K562 (cell line): ENCODE results near the gene HS3ST4. TPM values are rescaled to one million over a fixed set of nuclear protein-coding genes. Genes with fewer than 3 reads are reported as not detected.

ENCODE experiments used
- ATAC-seq: fragments of 200-7000 bp; cut with Tn5 transposase; 3 replicates; pipeline ENCODE4 v1.9.1; 2020; ENCODE audit warnings: moderate library complexity
- BruUV-seq: library from RNA; stranded (reverse); fragments of 400-500 nt; replicated peaks from 2 replicates; lab custom pipeline; 2021; lab: Mats Ljungman, UMichigan
- CTCF ChIA-PET: fragments of 300-600 bp; formaldehyde crosslinking; extraction: SDS; loops from one replicate; lab custom pipeline; 2021; ENCODE audit warnings: low intra/inter-chr PET ratio; lab: Yijun Ruan, JAX
- POLR2A ChIA-PET: fragments of 300-600, 350-650 bp; sonication (Branson Sonifier 250); formaldehyde crosslinking; extraction: SDS; loops from one replicate; lab custom pipeline; 2021; ENCODE audit warnings: antibody characterized with exemption, inconsistent platforms; lab: Yijun Ruan, JAX
- DNase-seq, 4 experiments: peaks; one replicate each; pipeline versions ENCODE4 v3.0.0 to v3.0.0-alpha.2; 2011 to 2018; ENCODE audit warnings: low spot score in 3 of 4, mixed read lengths in 3 of 4; ENCODE audit errors: extremely low read depth in 1 of 4
- FAIRE-seq: peaks from 2 replicates; lab custom pipeline; 2011; peaks lifted over from hg19 to GRCh38; lab: Jason Lieb, UNC
- H2AFZ ChIP-seq: 2 replicates; pipeline ENCODE4 v1.6.0; 2011; ENCODE audit warnings: low read depth, low read length, control low read depth, inconsistent platforms
- H3K27ac ChIP-seq: fragments of 200-600 bp; 3 replicates; pipeline ENCODE4 v1.8.0; 2011; ENCODE audit warnings: low read depth, mild to moderate bottlenecking, control low read depth, inconsistent platforms, low read length, moderate library complexity, mixed read lengths; ENCODE audit errors: extremely low read depth
- H3K27me3 ChIP-seq, 2 experiments: fragments of 300-600 bp in 1 of 2; 2 replicates in 1 of 2; 3 replicates in 1 of 2; pipeline versions ENCODE4 v1.6.0 to v1.8.0; 2011; ENCODE audit warnings: inconsistent platforms in 2 of 2, low read length in 2 of 2, mild to moderate bottlenecking in 1 of 2, mixed read lengths in 1 of 2, moderate library complexity in 1 of 2; ENCODE audit not compliant: control insufficient read depth in 2 of 2, insufficient read depth in 2 of 2
- H3K36me3 ChIP-seq: fragments of 300-600 bp; 3 replicates; pipeline ENCODE4 v1.8.0; 2011; ENCODE audit warnings: mild to moderate bottlenecking, low read length, inconsistent platforms; ENCODE audit not compliant: control insufficient read depth, insufficient read depth
- H3K4me1 ChIP-seq, 2 experiments: fragments of 200-600 bp in 1 of 2; replicated peaks in 1 of 2; 2 replicates in 1 of 2; 3 replicates in 1 of 2; pipeline versions ENCODE4 v1.5.1 to v1.8.0; 2011; ENCODE audit warnings: inconsistent platforms in 2 of 2, low read length in 2 of 2, mild to moderate bottlenecking in 1 of 2, mixed read lengths in 1 of 2, moderate library complexity in 1 of 2; ENCODE audit not compliant: control insufficient read depth in 2 of 2, insufficient read depth in 2 of 2
- H3K4me2 ChIP-seq: 2 replicates; pipeline ENCODE4 v1.6.1; 2011; ENCODE audit warnings: low read length, control low read depth, inconsistent platforms, mixed read lengths; ENCODE audit not compliant: insufficient read depth
- H3K4me3 ChIP-seq: fragments of 200-600 bp; sonication (generic), shearing (Covaris generic); 2 replicates; pipeline ENCODE4 v1.5.1; 2016; ENCODE audit warnings: control low read depth, inconsistent platforms
- H3K79me2 ChIP-seq: fragments of 200-600 bp; 3 replicates; pipeline ENCODE4 v1.8.0; 2011; ENCODE audit warnings: low read length, inconsistent platforms; ENCODE audit not compliant: control insufficient read depth, insufficient read depth
- H3K9ac ChIP-seq, 2 experiments: 2 replicates each; pipeline versions ENCODE4 v1.6.0 to v1.6.1; 2011; ENCODE audit warnings: low read depth in 2 of 2, low read length in 2 of 2, control low read depth in 1 of 2, inconsistent platforms in 1 of 2, mild to moderate bottlenecking in 1 of 2, mixed read lengths in 1 of 2; ENCODE audit not compliant: insufficient read depth in 1 of 2
- H3K9me1 ChIP-seq: one replicate; pipeline ENCODE4 v1.6.0; 2011; ENCODE audit warnings: inconsistent platforms, mild to moderate bottlenecking, low read length, moderate library complexity; ENCODE audit not compliant: control insufficient read depth, insufficient read depth
- H3K9me3 ChIP-seq: replicated peaks from 2 replicates; pipeline ENCODE4 v1.5.1; 2011; ENCODE audit warnings: low read depth, low read length, inconsistent platforms; ENCODE audit not compliant: control insufficient read depth, insufficient read depth
- H4K20me1 ChIP-seq: replicated peaks from 2 replicates; pipeline ENCODE4 v1.6.1; 2011; ENCODE audit warnings: low read length, inconsistent platforms, mixed read lengths; ENCODE audit not compliant: control insufficient read depth, insufficient read depth
- ATF2 ChIP-seq: sonication (generic); formaldehyde crosslinking; IDR thresholded peaks from 2 replicates; pipeline ENCODE4 v1.8.1; 2022; ENCODE audit warnings: missing genetic modification reagents
- ATF7 ChIP-seq: fragments of 450-650 bp; IDR thresholded peaks from 2 replicates; pipeline ENCODE4 v1.7.1; 2014; ENCODE audit warnings: mild to moderate bottlenecking, moderate library complexity
- CBFA2T3 ChIP-seq: fragments of 450-650 bp; IDR thresholded peaks from 2 replicates; pipeline ENCODE4 v1.6.1; 2017
- CBX2 ChIP-seq: fragments of 200-600 bp; sonication (generic); IDR thresholded peaks from one replicate; pipeline ENCODE4 v1.6.1; 2012; ENCODE audit warnings: mild to moderate bottlenecking, low read length, inconsistent platforms; ENCODE audit not compliant: insufficient read depth, poor library complexity, severe bottlenecking
- ELF1 ChIP-seq: fragments of 200-800 bp; sonication (Bioruptor generic); IDR thresholded peaks from 2 replicates; pipeline ENCODE4 v1.6.1; 2016; ENCODE audit warnings: missing genetic modification characterization, missing compliant biosample characterization
- HNRNPL ChIP-seq: fragments of 200-400 bp; formaldehyde crosslinking; IDR thresholded peaks from 2 replicates; pipeline ENCODE4 v1.6.1; 2017; ENCODE audit warnings: low read depth, mild to moderate bottlenecking, low read length
- HOXB6 ChIP-seq: fragments of 250-450 bp; sonication (Bioruptor Pico); IDR thresholded peaks from 2 replicates; pipeline ENCODE4 v1.5.1; 2022; ENCODE audit warnings: mild to moderate bottlenecking, borderline replicate concordance
- PCBP2 ChIP-seq: fragments of 200-400 bp; formaldehyde crosslinking; IDR thresholded peaks from 2 replicates; pipeline ENCODE4 v1.6.1; 2018; ENCODE audit warnings: low read length, low read depth, mild to moderate bottlenecking, moderate library complexity; ENCODE audit not compliant: poor library complexity, severe bottlenecking
- POLR2AphosphoS5 ChIP-seq: IDR thresholded peaks from 2 replicates; pipeline ENCODE4 v1.6.1; 2011; ENCODE audit warnings: mild to moderate bottlenecking, low read depth, low read length, moderate library complexity; ENCODE audit not compliant: control insufficient read depth, insufficient read depth
- PURB ChIP-seq: sonication (generic); formaldehyde crosslinking; IDR thresholded peaks from 2 replicates; pipeline ENCODE4 v1.9.0; 2021; ENCODE audit warnings: low read depth, mild to moderate bottlenecking, missing genetic modification reagents
- RFX1 ChIP-seq: fragments of 450-650 bp; IDR thresholded peaks from 2 replicates; pipeline ENCODE4 v1.6.1; 2016; ENCODE audit warnings: mild to moderate bottlenecking, moderate library complexity
- SMARCA4 ChIP-seq: fragments of 450-650 bp; IDR thresholded peaks from 2 replicates; pipeline ENCODE4 v1.6.1; 2016
- SMARCC2 ChIP-seq: fragments of 450-650 bp; IDR thresholded peaks from 2 replicates; pipeline ENCODE4 v1.6.1; 2017; ENCODE audit warnings: antibody characterized with exemption, moderate library complexity, mild to moderate bottlenecking, low read depth
- ZBED1 ChIP-seq: IDR thresholded peaks from 2 replicates; pipeline ENCODE4 v1.6.1; 2014
- ZNF584 ChIP-seq: fragments of 200-800 bp; sonication (Bioruptor generic); IDR thresholded peaks from 2 replicates; pipeline ENCODE4 v1.6.1; 2016; ENCODE audit warnings: low read depth, mild to moderate bottlenecking, missing genetic modification characterization, missing compliant biosample characterization
- WGBS: fragments of 100-300 bp; shearing (Covaris generic); methylation state at CpG from one replicate; pipeline ENCODE4 v1.1.6; 2016; ENCODE audit warnings: low coverage, mixed read lengths; ENCODE audit not compliant: insufficient coverage; ENCODE audit errors: missing lambda C conversion rate; 5-methylcytosine and 5-hydroxymethylcytosine counted together
- in situ Hi-C: fragments of 300-500 bp; cut with MboI; formaldehyde crosslinking; loops from 4 replicates; pipeline ENCODE4 v1.15.0; 2018; ENCODE audit warnings: inconsistent platforms, mixed read lengths
- intact Hi-C: fragments of 100-400 bp; cut with micrococcal nuclease; formaldehyde crosslinking; loops from 2 replicates; pipeline ENCODE4 v1.14.2; 2022
- polyA plus RNA-seq, 8 experiments: library from polyadenylated mRNA; depleted of rRNA in 4 of 8; stranded (reverse) in 5 of 8; unstranded in 3 of 8; fragments of >200 nt; fragmentation: Nextera tagmentation in 2 of 8; fragmentation: Illumina TruSeq in 1 of 8; extraction: Ambion mirVana in 2 of 8; extraction: Trizol in 1 of 8; gene quantifications; 2 replicates each; pipeline versions ENCODE4 v1.2.1 to v1.2.3, GENCODE V29; 2011 to 2014; ENCODE audit warnings: inconsistent platforms in 1 of 8, missing spikeins in 1 of 8
- total RNA-seq, 7 experiments: library from RNA; depleted of rRNA in 6 of 7; stranded (reverse); fragments of >200 nt in 6 of 7; fragmentation: Illumina TruSeq in 2 of 7; extraction: Trizol in 2 of 7; gene quantifications; 2 replicates each; pipeline versions ENCODE4 v1.2.1 to v1.2.3, GENCODE V29; 2011 to 2021; ENCODE audit warnings: low replicate concordance in 1 of 7

HS3ST4 gene
- total and polyA plus RNA-seq, 9 of the 15 experiments (the other 6 are each of a cell fraction or from before 2014, with no cell fraction given) = not detected

- no TSS peak for BruUV-seq
- H3K79me2 ChIP-seq = no peaks in the 10 kb centered on the region
- H3K4me2 ChIP-seq = no peak overlapping the region
- in situ Hi-C loops (no loop called here), intact Hi-C loops (no loop called here)
- H3K36me3 ChIP-seq = no peaks in the 10 kb centered on the region
- DNase-seq (no peak), FAIRE-seq (no peak), ATAC-seq (no peak)
- POLR2A ChIA-PET = interaction anchor here (0.7 kb wide), 1 partner anchor 1216 kb away, joined by 3 read pairs; no protein-coding TSS in a partner anchor
- 0% methylated on average over 9 of the region's 9 CpGs for WGBS
- CTCF ChIA-PET = no interaction called here
- no peaks in the 10 kb centered on the region for H3K9me1 ChIP-seq
- no peaks in the 10 kb centered on the region for H3K9me3 ChIP-seq
- TF ChIP-seq RFX1 = no peak
- no peak for TF ChIP-seq PCBP2
- H3K4me1 ChIP-seq = no peaks in the 10 kb centered on the region
- H3K27me3 ChIP-seq = no peaks in the 10 kb centered on the region; a peak in 1 of 5 replicates
- no peaks in the 10 kb centered on the region for H4K20me1 ChIP-seq
- H3K9ac ChIP-seq = no peak overlapping the region
- H2AFZ ChIP-seq = no peak overlapping the region
- H3K27ac ChIP-seq = no peak overlapping the region
- no peak overlapping the region for H3K4me3 ChIP-seq
Observed at GRCh38 chr16:26041952-26042668, 350.4 kb downstream of the HS3ST4 start.

- WGBS = 0% methylated on average over 8 of the region's 9 CpGs
- intact Hi-C loops = no loop called here
- TF ChIP-seq PURB (no peak), ATF2 (CRISPR knock-in tag) (no peak), ZNF584 (no peak), POLR2AphosphoS5 (no peak), ELF1 (tag) (no peak), HOXB6 (CRISPR knock-in tag) (no peak), ATF7 (no peak), SMARCA4 (no peak), ZBED1 (no peak), SMARCC2 (no peak), HNRNPL (no peak), CBFA2T3 (no peak), CBX2 (no peak)
Observed at GRCh38 chr16:26050472-26050871, 358.7 kb downstream of the HS3ST4 start.

More at GRCh38 chr16:26050472-26050871, 358.7 kb downstream of the HS3ST4 start:
- ATAC-seq (no peak), DNase-seq (no peak), FAIRE-seq (no peak)
- no peak overlapping the region for H3K4me3 ChIP-seq
- H3K4me2 ChIP-seq = no peak overlapping the region
- no peaks in the 10 kb centered on the region for H3K79me2 ChIP-seq
- no peak overlapping the region for H3K9ac ChIP-seq
- no peaks in the 10 kb centered on the region for H3K36me3 ChIP-seq
- H3K9me1 ChIP-seq = no peaks in the 10 kb centered on the region
- no TSS peak for BruUV-seq
- H2AFZ ChIP-seq = no peak overlapping the region
- H3K4me1 ChIP-seq = no peaks in the 10 kb centered on the region
- no peaks in the 10 kb centered on the region for H3K9me3 ChIP-seq
- H4K20me1 ChIP-seq = no peaks in the 10 kb centered on the region
- in situ Hi-C loops = no loop called here
- no peak overlapping the region for H3K27ac ChIP-seq
- H3K27me3 ChIP-seq = peaks cover 0 to 8% of the 10 kb centered on the region in 2 experiments; a peak in 1 of 5 replicates
- ChIA-PET CTCF (no interaction called here), POLR2A (interaction anchor here (0.6 kb wide), 1 partner anchor 571 kb away, joined by 3 read pairs; no protein-coding TSS in a partner anchor)
